ENCODE results near the gene PRSS27.
A peak's percentile ranks its signal among the peaks of the same experiment; 100 is the strongest.
"Not testable (repeated sequence)": the region's sequence is repeated elsewhere in the genome, so short reads cannot be mapped to it uniquely, and the experiment has no call there.

PRSS27 gene

GRCh38 chr16:2675714-2676113 lies 44.3 kb downstream of the PRSS27 start:
- no peak overlapping the region for H3K4me3 ChIP-seq (ENCODE audit: low read depth, low read length)
- no peak for TF ChIP-seq CTCF (IDR thresholded peaks at IDR 0.05; ENCODE audit: low read depth, low read length, missing control alignments)
- DNase-seq (ENCODE audit: low read depth) = no peak

GRCh38 chr16:2675021-2675420 lies 45.0 kb downstream of the PRSS27 start:
- TF ChIP-seq CTCF (IDR thresholded peaks at IDR 0.05; ENCODE audit: low read depth, low read length, missing control alignments) = no peak
- no peak overlapping the region for H3K4me3 ChIP-seq (ENCODE audit: low read depth, low read length)
- no peak for DNase-seq (ENCODE audit: low read depth)

- DNase-seq (ENCODE audit: low read depth) = no peak
- no peak for TF ChIP-seq CTCF (IDR thresholded peaks at IDR 0.05; ENCODE audit: low read depth, low read length, missing control alignments)
- H3K4me3 ChIP-seq (ENCODE audit: low read depth, low read length) = peak overlapping the region; percentile 84
Measured at GRCh38 chr16:2673066-2673999, 46.7 kb downstream of the PRSS27 start.

GRCh38 chr16:2671741-2672140 lies 48.3 kb downstream of the PRSS27 start:
- TF ChIP-seq CTCF (IDR thresholded peaks at IDR 0.05; ENCODE audit: low read depth, low read length, missing control alignments) = no peak
- DNase-seq (ENCODE audit: low read depth) = no peak
- no peak overlapping the region for H3K4me3 ChIP-seq (ENCODE audit: low read depth, low read length)

- not testable (repeated sequence) for H3K4me3 ChIP-seq (ENCODE audit: low read depth, low read length); DNase-seq (ENCODE audit: low read depth)
- TF ChIP-seq CTCF (IDR thresholded peaks at IDR 0.05; ENCODE audit: low read depth, low read length, missing control alignments) = peak; percentile 57
Measured at GRCh38 chr16:2671193-2671592, 48.8 kb downstream of the PRSS27 start.

GRCh38 chr16:2670017-2670416 lies 50.0 kb downstream of the PRSS27 start:
- H3K4me3 ChIP-seq (ENCODE audit: low read depth, low read length); DNase-seq (ENCODE audit: low read depth): not testable (repeated sequence)
- TF ChIP-seq CTCF (IDR thresholded peaks at IDR 0.05; ENCODE audit: low read depth, low read length, missing control alignments) = peak; percentile 75

- DNase-seq (ENCODE audit: low read depth); H3K4me3 ChIP-seq (ENCODE audit: low read depth, low read length): not testable (repeated sequence)
Measured at GRCh38 chr16:2669587-2669986, 50.4 kb downstream of the PRSS27 start.

GRCh38 chr16:2666671-2667070 lies 53.4 kb downstream of the PRSS27 start:
- H3K4me3 ChIP-seq (ENCODE audit: low read depth, low read length); DNase-seq (ENCODE audit: low read depth): not testable (repeated sequence)

Measured in GM12864 (cell line).